Fibroblast of lung (primary cell): ENCODE results near the gene KRR1. TPM values are rescaled to one million over a fixed set of nuclear protein-coding genes. Genes with fewer than 3 reads are reported as not detected.

ENCODE experiments used
- DNase-seq, 2 donors: peaks; one replicate each; pipeline versions ENCODE4 v3.0.0 to v3.0.0-alpha.2; 2010; ENCODE audit warnings: low read depth in 2 of 2
- H2AFZ ChIP-seq: 2 replicates; pipeline ENCODE4 v1.5.1; 2012; ENCODE audit warnings: low read length, control low read depth, inconsistent platforms
- H3K27ac ChIP-seq: 2 replicates; pipeline ENCODE4 v1.5.1; 2011; ENCODE audit warnings: low read length, control low read depth; ENCODE audit not compliant: insufficient read depth
- H3K27me3 ChIP-seq: 2 replicates; pipeline ENCODE4 v1.5.1; 2011; ENCODE audit warnings: mild to moderate bottlenecking, low read length; ENCODE audit not compliant: control insufficient read depth, insufficient read depth
- H3K36me3 ChIP-seq: 2 replicates; pipeline ENCODE4 v1.5.1; 2011; ENCODE audit warnings: low read length; ENCODE audit not compliant: control insufficient read depth, insufficient read depth
- H3K4me1 ChIP-seq: 2 replicates; pipeline ENCODE4 v1.5.1; 2011; ENCODE audit warnings: low read length; ENCODE audit not compliant: control insufficient read depth, insufficient read depth; ENCODE audit errors: extremely low read depth
- H3K4me2 ChIP-seq: 2 replicates; pipeline ENCODE4 v1.5.1; 2011; ENCODE audit warnings: low read length, control low read depth; ENCODE audit not compliant: insufficient read depth; ENCODE audit errors: extremely low read depth
- H3K4me3 ChIP-seq, 4 experiments: fragments of 200-600 bp in 1 of 4; sonication (generic) in 1 of 4; replicated peaks in 1 of 4; 2 replicates each; pipeline ENCODE4 v1.5.1; 2011 to 2016; ENCODE audit warnings: low read length in 4 of 4, low read depth in 3 of 4, mild to moderate bottlenecking in 3 of 4, control low read depth in 2 of 4, inconsistent platforms in 1 of 4, mixed read lengths in 1 of 4; ENCODE audit not compliant: insufficient read depth in 1 of 4; ENCODE audit errors: control extremely low read depth in 1 of 4
- H3K79me2 ChIP-seq: 2 replicates; pipeline ENCODE4 v1.5.1; 2012; ENCODE audit warnings: mild to moderate bottlenecking, low read length, inconsistent platforms; ENCODE audit not compliant: control insufficient read depth, insufficient read depth
- H3K9ac ChIP-seq: 2 replicates; pipeline ENCODE4 v1.5.1; 2011; ENCODE audit warnings: mild to moderate bottlenecking, low read length, control low read depth; ENCODE audit not compliant: insufficient read depth
- H3K9me3 ChIP-seq: 2 replicates; pipeline ENCODE4 v1.5.1; 2012; ENCODE audit warnings: low read depth, low read length; ENCODE audit not compliant: control insufficient read depth, insufficient read depth
- H4K20me1 ChIP-seq: 2 replicates; pipeline ENCODE4 v1.5.1; 2011; ENCODE audit warnings: low read length; ENCODE audit not compliant: control insufficient read depth, insufficient read depth; ENCODE audit errors: extremely low read depth
- CTCF ChIP-seq, 2 donors: IDR thresholded peaks in 1 of 2; conservative IDR thresholded peaks in 1 of 2; 1 replicate in 1 of 2; 2 replicates in 1 of 2; pipeline ENCODE4 v1.5.1; 2011 to 2012; ENCODE audit warnings: low read length in 2 of 2, control low read depth in 1 of 2, inconsistent platforms in 1 of 2, low read depth in 1 of 2, mild to moderate bottlenecking in 1 of 2
- EZH2 ChIP-seq: IDR thresholded peaks from 2 replicates; pipeline ENCODE4 v1.5.1; 2012; ENCODE audit warnings: low read length, control low read depth, mild to moderate bottlenecking; ENCODE audit errors: missing control alignments
- polyA plus RNA-seq, 2 donors: library from polyadenylated mRNA; depleted of rRNA in 1 of 2; stranded (reverse) in 1 of 2; unstranded in 1 of 2; fragments of >200 nt; gene quantifications; 2 replicates each; pipeline ENCODE4 v1.2.1, GENCODE V29; 2011 to 2012; ENCODE audit warnings: missing spikeins in 1 of 2
- total RNA-seq: library from RNA; depleted of rRNA; stranded (reverse); fragments of >200 nt; gene quantifications from 2 replicates; pipeline ENCODE4 v1.2.1, GENCODE V29; 2014

The KRR1 gene
- total and polyA plus RNA-seq, 2 donors (not counting 1 experiment from before 2014, with no cell fraction given) = 46.9 to 49.7 TPM

- Histone ChIP-seq H3K4me2 (no peak overlapping the region), H3K4me3 (no peak overlapping the region), H3K79me2 (no peaks in the 10 kb centered on the region), H3K36me3 (no peaks in the 10 kb centered on the region), H3K27ac (no peak overlapping the region), H3K4me1 (no peaks in the 10 kb centered on the region), H3K9ac (no peak overlapping the region), H3K9me3 (no peaks in the 10 kb centered on the region), H2AFZ (no peak overlapping the region), H3K27me3 (no peaks in the 10 kb centered on the region), H4K20me1 (no peaks in the 10 kb centered on the region)
- peak in 1 of 2 donors; percentile 69 for DNase-seq
- no peak for TF ChIP-seq EZH2
- no peak for TF ChIP-seq CTCF (conservative IDR thresholded peaks at IDR 0.05 in 1 of 2, IDR thresholded peaks at IDR 0.05 in 1 of 2; ENCODE audit: low read depth in 1 of 2, low read length in 2 of 2)
Observed at GRCh38 chr12:75553398-75553797, 42.0 kb upstream of the KRR1 start.

GRCh38 chr12:75551477-75551876 is 40.1 kb upstream of the KRR1 start:
- no peaks in the 10 kb centered on the region for H3K9me3 ChIP-seq
- no peaks in the 10 kb centered on the region for H3K79me2 ChIP-seq
- no peaks in the 10 kb centered on the region for H4K20me1 ChIP-seq
- DNase-seq = no peak
- no peaks in the 10 kb centered on the region for H3K27me3 ChIP-seq
- H2AFZ ChIP-seq = no peak overlapping the region
- no peaks in the 10 kb centered on the region for H3K4me1 ChIP-seq
- H3K27ac ChIP-seq = no peak overlapping the region
- no peak overlapping the region for H3K9ac ChIP-seq
- H3K4me2 ChIP-seq = no peak overlapping the region
- TF ChIP-seq CTCF (conservative IDR thresholded peaks at IDR 0.05 in 1 of 2, IDR thresholded peaks at IDR 0.05 in 1 of 2; ENCODE audit: low read depth in 1 of 2, low read length in 2 of 2) (no peak), EZH2 (no peak)
- H3K36me3 ChIP-seq = no peaks in the 10 kb centered on the region
- no peak overlapping the region for H3K4me3 ChIP-seq

GRCh38 chr12:75550401-75551240 is 39.2 kb upstream of the KRR1 start:
- no peak overlapping the region for H3K27ac ChIP-seq
- no peaks in the 10 kb centered on the region for H4K20me1 ChIP-seq
- H3K4me3 ChIP-seq = no peak overlapping the region
- no peak overlapping the region for H2AFZ ChIP-seq
- H3K9ac ChIP-seq = no peak overlapping the region
- no peaks in the 10 kb centered on the region for H3K79me2 ChIP-seq
- no peaks in the 10 kb centered on the region for H3K27me3 ChIP-seq
- no peaks in the 10 kb centered on the region for H3K4me1 ChIP-seq
- peak overlapping the region; percentile 68 for H3K4me2 ChIP-seq
- no peaks in the 10 kb centered on the region for H3K36me3 ChIP-seq
- DNase-seq = peak in 1 of 2 donors; percentile 76
- no peak for TF ChIP-seq EZH2
- no peak for TF ChIP-seq CTCF (conservative IDR thresholded peaks at IDR 0.05 in 1 of 2, IDR thresholded peaks at IDR 0.05 in 1 of 2; ENCODE audit: low read depth in 1 of 2, low read length in 2 of 2)
- H3K9me3 ChIP-seq = no peaks in the 10 kb centered on the region
